ENCODE data around the gene NUP214.

NUP214 gene

DNA sequence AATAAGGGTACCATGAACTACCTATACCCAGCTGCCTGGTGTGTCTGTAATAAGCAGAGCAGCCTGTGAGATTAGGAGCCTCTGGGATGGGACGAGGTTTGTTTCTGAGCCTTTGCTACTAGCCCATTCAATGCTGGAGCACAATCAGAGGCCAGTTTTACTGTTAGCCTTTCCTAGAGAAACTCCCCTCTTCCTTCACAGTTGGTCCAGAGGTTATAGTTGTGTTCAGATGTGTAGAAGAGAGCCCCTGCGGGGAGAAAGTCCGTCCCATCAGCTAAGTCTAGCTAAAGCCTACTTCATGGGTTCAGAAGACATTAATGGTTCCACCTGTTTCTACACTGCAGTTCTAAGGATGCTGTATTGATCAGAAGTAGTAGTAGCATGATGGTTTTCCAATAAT is 16.8 kb downstream of the NUP214 start:
- H3K27me3 ChIP-seq (ENCODE audit: insufficient read depth, poor library complexity, severe bottlenecking): no peaks in the 10 kb centered on the region
- no peak for DNase-seq (ENCODE audit: low read depth in 1 of 2, low spot score in 1 of 2)
- TF ChIP-seq REST (IDR thresholded peaks at IDR 0.05; ENCODE audit: insufficient replicate concordance, low read depth): no peak
- no peak for TF ChIP-seq GABPA (IDR thresholded peaks at IDR 0.05; ENCODE audit: low read depth)
- TF ChIP-seq POLR2AphosphoS5 (IDR thresholded peaks at IDR 0.05; ENCODE audit: low read depth): no peak
- no peak for TF ChIP-seq SPI1 (IDR thresholded peaks at IDR 0.05; ENCODE audit: borderline replicate concordance, low read depth)
- TF ChIP-seq, protein P1, sequence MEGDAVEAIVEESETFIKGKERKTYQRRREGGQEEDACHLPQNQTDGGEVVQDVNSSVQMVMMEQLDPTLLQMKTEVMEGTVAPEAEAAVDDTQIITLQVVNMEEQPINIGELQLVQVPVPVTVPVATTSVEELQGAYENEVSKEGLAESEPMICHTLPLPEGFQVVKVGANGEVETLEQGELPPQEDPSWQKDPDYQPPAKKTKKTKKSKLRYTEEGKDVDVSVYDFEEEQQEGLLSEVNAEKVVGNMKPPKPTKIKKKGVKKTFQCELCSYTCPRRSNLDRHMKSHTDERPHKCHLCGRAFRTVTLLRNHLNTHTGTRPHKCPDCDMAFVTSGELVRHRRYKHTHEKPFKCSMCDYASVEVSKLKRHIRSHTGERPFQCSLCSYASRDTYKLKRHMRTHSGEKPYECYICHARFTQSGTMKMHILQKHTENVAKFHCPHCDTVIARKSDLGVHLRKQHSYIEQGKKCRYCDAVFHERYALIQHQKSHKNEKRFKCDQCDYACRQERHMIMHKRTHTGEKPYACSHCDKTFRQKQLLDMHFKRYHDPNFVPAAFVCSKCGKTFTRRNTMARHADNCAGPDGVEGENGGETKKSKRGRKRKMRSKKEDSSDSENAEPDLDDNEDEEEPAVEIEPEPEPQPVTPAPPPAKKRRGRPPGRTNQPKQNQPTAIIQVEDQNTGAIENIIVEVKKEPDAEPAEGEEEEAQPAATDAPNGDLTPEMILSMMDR (IDR thresholded peaks at IDR 0.05; ENCODE audit: insufficient read depth, low read length): no peak
- no peak overlapping the region for H3K4me3 ChIP-seq (replicated peaks; ENCODE audit: insufficient read depth, low read length)
- H3K27ac ChIP-seq (replicated peaks): no peak overlapping the region

- peak in 1 of 2 experiments; percentile 11 for DNase-seq (ENCODE audit: low read depth in 1 of 2, low spot score in 1 of 2)
- Histone ChIP-seq H3K27ac (replicated peaks) (no peak overlapping the region), H3K27me3 (ENCODE audit: insufficient read depth, poor library complexity, severe bottlenecking) (no peaks in the 10 kb centered on the region), H3K4me3 (replicated peaks; ENCODE audit: insufficient read depth, low read length) (no peak overlapping the region)
- TF ChIP-seq REST (IDR thresholded peaks at IDR 0.05; ENCODE audit: insufficient replicate concordance, low read depth) (no peak), SPI1 (IDR thresholded peaks at IDR 0.05; ENCODE audit: borderline replicate concordance, low read depth) (no peak), GABPA (IDR thresholded peaks at IDR 0.05; ENCODE audit: low read depth) (no peak), POLR2AphosphoS5 (IDR thresholded peaks at IDR 0.05; ENCODE audit: low read depth) (no peak)
- TF ChIP-seq, protein P1 (IDR thresholded peaks at IDR 0.05; ENCODE audit: insufficient read depth, low read length): no peak
These were observed 18.8 kb downstream of the NUP214 start for GRCh38 chr9:131144201-131144600.

GRCh38 chr9:131145245-131145644 is 19.9 kb downstream of the NUP214 start:
- Histone ChIP-seq H3K27me3 (ENCODE audit: insufficient read depth, poor library complexity, severe bottlenecking) (no peaks in the 10 kb centered on the region), H3K27ac (replicated peaks) (no peak overlapping the region), H3K4me3 (replicated peaks; ENCODE audit: insufficient read depth, low read length) (no peak overlapping the region)
- TF ChIP-seq GABPA (IDR thresholded peaks at IDR 0.05; ENCODE audit: low read depth): no peak
- TF ChIP-seq, protein P1 (IDR thresholded peaks at IDR 0.05; ENCODE audit: insufficient read depth, low read length): no peak
- no peak for TF ChIP-seq POLR2AphosphoS5 (IDR thresholded peaks at IDR 0.05; ENCODE audit: low read depth)
- TF ChIP-seq REST (IDR thresholded peaks at IDR 0.05; ENCODE audit: insufficient replicate concordance, low read depth): no peak
- no peak for TF ChIP-seq SPI1 (IDR thresholded peaks at IDR 0.05; ENCODE audit: borderline replicate concordance, low read depth)
- no peak for DNase-seq (ENCODE audit: low read depth in 1 of 2, low spot score in 1 of 2)
